GM12878 (cell line): ENCODE data around the gene EPB41. TPM values are rescaled to one million over a fixed set of nuclear protein-coding genes. Genes with fewer than 3 reads are reported as not detected.

Source experiments
- ATAC-seq: fragments of 200-7000 bp; cut with Tn5 transposase; 3 replicates; pipeline ENCODE4 v1.9.1; 2020; ENCODE audit warnings: mild to moderate bottlenecking, moderate library complexity
- BruUV-seq: library from RNA; stranded (reverse); fragments of 400-500 nt; replicated peaks from 2 replicates; lab custom pipeline; 2021; lab: Mats Ljungman, UMichigan
- CTCF ChIA-PET: fragments of 300-600 bp; sonication (Branson Sonifier 250); formaldehyde crosslinking; extraction: SDS; loops from one replicate; lab custom pipeline; 2021; ENCODE audit warnings: inconsistent platforms; lab: Yijun Ruan, JAX
- POLR2A ChIA-PET: fragments of 350-600 bp; formaldehyde crosslinking; extraction: SDS; loops from one replicate; lab custom pipeline; 2021; ENCODE audit warnings: inconsistent platforms; lab: Charles Lee
- RAD21 ChIA-PET: fragments of 300-600 bp; sonication (Branson Sonifier 250); formaldehyde crosslinking; loops from one replicate; lab custom pipeline; 2023; ENCODE audit warnings: antibody characterized with exemption; ENCODE audit not compliant: unreplicated experiment; lab: Charles Lee
- SMC1A ChIA-PET: fragments of 300-600 bp; sonication (Branson Sonifier 250); formaldehyde crosslinking; loops from one replicate; lab custom pipeline; 2023; ENCODE audit not compliant: unreplicated experiment, uncharacterized antibody; lab: Charles Lee
- DNase-seq: peaks from one replicate; pipeline ENCODE4 v3.0.0-alpha.2; 2011; ENCODE audit warnings: low read depth, low spot score
- FAIRE-seq: peaks from 3 replicates; lab custom pipeline; 2011; peaks lifted over from hg19 to GRCh38; lab: Jason Lieb, UNC
- H2AFZ ChIP-seq: 2 replicates; pipeline ENCODE4 v1.6.0; 2011; ENCODE audit warnings: low read depth, low read length, control low read depth; ENCODE audit not compliant: control insufficient read depth
- H3K27ac ChIP-seq: 2 replicates; pipeline ENCODE4 v1.5.1; 2011; ENCODE audit warnings: control low read depth; ENCODE audit not compliant: control insufficient read depth, insufficient read depth
- H3K27me3 ChIP-seq, 2 experiments: replicated peaks in 1 of 2; 2 replicates each; pipeline versions ENCODE4 v1.6.0 to v1.6.1; 2011; ENCODE audit warnings: low read length in 1 of 2; ENCODE audit not compliant: control insufficient read depth in 2 of 2, insufficient read depth in 2 of 2
- H3K36me3 ChIP-seq, 2 experiments: 2 replicates each; pipeline ENCODE4 v1.5.1; 2011; ENCODE audit warnings: low read length in 1 of 2; ENCODE audit not compliant: control insufficient read depth in 2 of 2, insufficient read depth in 2 of 2
- H3K4me1 ChIP-seq: 2 replicates; pipeline ENCODE4 v1.6.1; 2011; ENCODE audit warnings: mild to moderate bottlenecking, low read length, moderate library complexity, mixed read lengths; ENCODE audit not compliant: control insufficient read depth, insufficient read depth
- H3K4me2 ChIP-seq: 2 replicates; pipeline ENCODE4 v1.6.0; 2011; ENCODE audit warnings: control low read depth; ENCODE audit not compliant: control insufficient read depth, insufficient read depth
- H3K4me3 ChIP-seq: fragments of 200-600 bp; sonication (generic); 2 replicates; pipeline ENCODE4 v1.5.1; 2016
- H3K79me2 ChIP-seq: 2 replicates; pipeline ENCODE4 v1.6.0; 2011; ENCODE audit warnings: low read length; ENCODE audit not compliant: control insufficient read depth, insufficient read depth
- H3K9ac ChIP-seq: 2 replicates; pipeline ENCODE4 v1.8.0; 2011; ENCODE audit warnings: low read length, control low read depth, mixed read lengths; ENCODE audit not compliant: control insufficient read depth, insufficient read depth
- H3K9me3 ChIP-seq: replicated peaks from 3 replicates; pipeline ENCODE4 v1.5.1; 2011; ENCODE audit warnings: mild to moderate bottlenecking, low read length; ENCODE audit not compliant: control insufficient read depth, insufficient read depth
- H4K20me1 ChIP-seq: 2 replicates; pipeline ENCODE4 v1.6.0; 2011; ENCODE audit not compliant: control insufficient read depth, insufficient read depth
- CEBPB ChIP-seq, 2 experiments: fragments of 150-350 bp in 1 of 2; IDR thresholded peaks; 2 replicates each; pipeline ENCODE4 v1.6.1; 2012 to 2014; ENCODE audit warnings: low read depth in 2 of 2, low read length in 2 of 2, borderline replicate concordance in 1 of 2, inconsistent platforms in 1 of 2
- CHD2 ChIP-seq: IDR thresholded peaks from 2 replicates; pipeline ENCODE4 v1.6.1; 2011; ENCODE audit warnings: low read depth, low read length, improper control_type of control experiment, borderline replicate concordance
- CREM ChIP-seq: IDR thresholded peaks from 2 replicates; pipeline ENCODE4 v1.6.1; 2014; ENCODE audit warnings: antibody characterized with exemption, low read depth
- HDAC2 ChIP-seq: fragments of 200-600 bp; sonication (generic); IDR thresholded peaks from 2 replicates; pipeline ENCODE4 v1.6.1; 2017
- NR2C2 ChIP-seq: IDR thresholded peaks from 2 replicates; pipeline ENCODE4 v1.6.1; 2011; ENCODE audit warnings: borderline replicate concordance, low read depth; ENCODE audit not compliant: control insufficient read depth, insufficient read length
- POLR2AphosphoS2 ChIP-seq: IDR thresholded peaks from 2 replicates; pipeline ENCODE4 v1.6.1; 2011; ENCODE audit warnings: low read depth, mild to moderate bottlenecking, low read length, improper control_type of control experiment, moderate library complexity
- RAD51 ChIP-seq: fragments of 450-650 bp; IDR thresholded peaks from 2 replicates; pipeline ENCODE4 v1.6.1; 2016; ENCODE audit warnings: moderate library complexity, mild to moderate bottlenecking, inconsistent platforms
- STAT3 ChIP-seq: IDR thresholded peaks from 2 replicates; pipeline ENCODE4 v1.6.1; 2011; ENCODE audit warnings: low read depth, low read length, improper control_type of control experiment
- WRNIP1 ChIP-seq: IDR thresholded peaks from 2 replicates; pipeline ENCODE4 v1.6.1; 2011; ENCODE audit warnings: low read depth, low read length, improper control_type of control experiment, borderline replicate concordance
- WGBS: methylation state at CpG from one replicate; pipeline ENCODE4 v1.1.6; 2016; ENCODE audit warnings: low lambda C conversion rate; ENCODE audit not compliant: insufficient replicate concordance, insufficient coverage; ENCODE audit errors: missing lambda C conversion rate; 5-methylcytosine and 5-hydroxymethylcytosine counted together
- in situ Hi-C: fragments of 300-500 bp; cut with MboI; formaldehyde crosslinking; loops from 9 replicates; pipeline ENCODE4 v1.14.3; 2018; ENCODE audit warnings: mixed read lengths
- intact Hi-C: fragments of 100-400 bp; cut with micrococcal nuclease; formaldehyde crosslinking; loops from one replicate; pipeline ENCODE4 v1.14.2; 2022; ENCODE audit not compliant: unreplicated experiment
- polyA plus RNA-seq, 11 experiments: library from polyadenylated mRNA; depleted of rRNA in 4 of 11; unstranded in 6 of 11; stranded (reverse) in 5 of 11; fragments of >200 nt; fragmentation: Nextera tagmentation in 4 of 11; fragmentation: Illumina TruSeq in 1 of 11; extraction: Ambion mirVana in 4 of 11; extraction: Trizol in 1 of 11; gene quantifications; 1 replicate in 1 of 11; 2 replicates in 10 of 11; pipeline versions ENCODE4 v1.2.1 to v1.2.3, GENCODE V29; 2011 to 2016; ENCODE audit warnings: inconsistent platforms in 2 of 11, missing spikeins in 2 of 11, low read depth in 1 of 11
- total RNA-seq, 4 experiments: library from RNA; depleted of rRNA in 3 of 4; stranded (reverse); fragments of >200 nt in 3 of 4; fragmentation: Illumina TruSeq in 1 of 4; extraction: Trizol in 1 of 4; gene quantifications; 2 replicates each; pipeline versions ENCODE4 v1.2.1 to v1.2.3, GENCODE V29; 2013 to 2021
- TF ChIP-seq, protein P1 (sequence below): fragments of 450-650 bp; IDR thresholded peaks from 2 replicates; pipeline ENCODE4 v1.6.1; 2017; ENCODE audit warnings: mild to moderate bottlenecking, moderate library complexity
- TF ChIP-seq, protein P2 (sequence below): fragments of 450-650 bp; IDR thresholded peaks from 2 replicates; pipeline ENCODE4 v1.6.1; 2017; ENCODE audit warnings: mild to moderate bottlenecking, low read depth, inconsistent platforms; ENCODE audit not compliant: poor library complexity, severe bottlenecking

The EPB41 gene
- total and polyA plus RNA-seq, 10 of the 15 experiments (the other 5 are each of a cell fraction or from before 2014, with no cell fraction given): 1.1 to 77.6 (median 58.8) TPM

DNA sequence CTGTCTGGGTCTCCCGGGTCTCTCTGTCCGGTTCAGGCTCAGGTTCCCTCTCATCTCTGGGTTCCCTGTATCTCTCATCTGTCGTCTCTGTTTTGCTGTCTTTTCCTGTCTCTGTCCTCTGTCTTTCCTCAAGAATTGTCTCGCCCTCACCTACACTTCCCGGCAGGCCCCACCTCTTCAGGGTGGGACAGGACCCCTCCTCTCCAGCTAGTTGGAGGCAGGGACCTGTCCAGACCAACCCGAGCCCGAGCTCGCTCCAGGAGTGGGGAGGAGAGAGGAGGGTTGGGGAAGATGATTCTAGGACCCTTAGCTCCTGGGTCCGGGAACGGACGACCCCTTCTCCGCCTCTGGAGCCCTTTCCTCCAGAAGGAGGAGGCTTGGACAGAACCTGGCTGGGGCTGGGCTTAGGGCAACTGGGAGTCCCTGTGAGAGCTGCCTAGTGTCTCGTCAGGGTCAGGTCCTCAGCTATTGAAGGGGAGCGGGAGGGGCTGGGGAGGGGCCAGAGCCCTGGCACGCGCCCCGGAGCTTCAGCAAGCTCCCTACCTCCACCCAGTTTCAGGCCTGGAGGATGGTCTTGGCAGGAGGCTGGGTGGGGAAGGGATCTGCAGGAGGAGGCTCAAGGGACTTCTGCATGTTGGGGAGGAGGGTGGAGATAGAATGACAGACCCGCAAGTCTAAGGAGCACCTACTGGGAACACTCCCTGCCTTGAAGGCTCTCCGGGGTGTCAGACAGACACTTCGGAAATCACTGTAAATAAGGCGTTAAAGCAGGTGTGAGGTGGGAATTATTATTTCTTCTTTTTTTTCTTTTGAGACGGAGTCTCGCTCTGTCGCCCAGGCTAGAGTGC is 26.3 kb upstream of the EPB41 start:
- Histone ChIP-seq H3K36me3 (no peaks in the 10 kb centered on the region), H3K27me3 (no peaks in the 10 kb centered on the region), H3K4me2 (peak overlapping the region; percentile 85), H2AFZ (peak overlapping the region; percentile 91), H3K9me3 (no peaks in the 10 kb centered on the region), H3K79me2 (peaks cover 13% of the 10 kb centered on the region), H3K27ac (peak overlapping the region; percentile 68), H3K4me1 (peaks cover 34% of the 10 kb centered on the region), H3K4me3 (peak overlapping the region; percentile 89), H4K20me1 (no peaks in the 10 kb centered on the region), H3K9ac (peak overlapping the region; percentile 92)
- 68% methylated on average over 24 of the region's 24 CpGs for WGBS
- FAIRE-seq (no peak), DNase-seq (no peak), ATAC-seq (no peak)
- SMC1A ChIA-PET: interaction anchor here (1.4 to 2.5 kb wide), 3 partner anchors 11 to 145 kb away, joined by 3 to 9 read pairs (median 3); no protein-coding TSS in a partner anchor
- in situ Hi-C loops: no loop called here
- RAD21 ChIA-PET: interaction anchor here (0.9 to 11.7 kb wide), 6 partner anchors 11 to 314 kb away, joined by 3 to 284 read pairs (median 6); partner anchors contain the start of genes EPB41 and SRSF4
- TF ChIP-seq NR2C2 (no peak), HDAC2 (no peak), CREM (no peak), RAD51 (no peak), STAT3 (no peak), WRNIP1 (no peak), CEBPB (IDR thresholded peaks at IDR 0.05; ENCODE audit: borderline replicate concordance in 1 of 2, low read depth in 2 of 2, low read length in 2 of 2) (no peak), CHD2 (no peak), POLR2AphosphoS2 (no peak)
- TF ChIP-seq, protein P1, sequence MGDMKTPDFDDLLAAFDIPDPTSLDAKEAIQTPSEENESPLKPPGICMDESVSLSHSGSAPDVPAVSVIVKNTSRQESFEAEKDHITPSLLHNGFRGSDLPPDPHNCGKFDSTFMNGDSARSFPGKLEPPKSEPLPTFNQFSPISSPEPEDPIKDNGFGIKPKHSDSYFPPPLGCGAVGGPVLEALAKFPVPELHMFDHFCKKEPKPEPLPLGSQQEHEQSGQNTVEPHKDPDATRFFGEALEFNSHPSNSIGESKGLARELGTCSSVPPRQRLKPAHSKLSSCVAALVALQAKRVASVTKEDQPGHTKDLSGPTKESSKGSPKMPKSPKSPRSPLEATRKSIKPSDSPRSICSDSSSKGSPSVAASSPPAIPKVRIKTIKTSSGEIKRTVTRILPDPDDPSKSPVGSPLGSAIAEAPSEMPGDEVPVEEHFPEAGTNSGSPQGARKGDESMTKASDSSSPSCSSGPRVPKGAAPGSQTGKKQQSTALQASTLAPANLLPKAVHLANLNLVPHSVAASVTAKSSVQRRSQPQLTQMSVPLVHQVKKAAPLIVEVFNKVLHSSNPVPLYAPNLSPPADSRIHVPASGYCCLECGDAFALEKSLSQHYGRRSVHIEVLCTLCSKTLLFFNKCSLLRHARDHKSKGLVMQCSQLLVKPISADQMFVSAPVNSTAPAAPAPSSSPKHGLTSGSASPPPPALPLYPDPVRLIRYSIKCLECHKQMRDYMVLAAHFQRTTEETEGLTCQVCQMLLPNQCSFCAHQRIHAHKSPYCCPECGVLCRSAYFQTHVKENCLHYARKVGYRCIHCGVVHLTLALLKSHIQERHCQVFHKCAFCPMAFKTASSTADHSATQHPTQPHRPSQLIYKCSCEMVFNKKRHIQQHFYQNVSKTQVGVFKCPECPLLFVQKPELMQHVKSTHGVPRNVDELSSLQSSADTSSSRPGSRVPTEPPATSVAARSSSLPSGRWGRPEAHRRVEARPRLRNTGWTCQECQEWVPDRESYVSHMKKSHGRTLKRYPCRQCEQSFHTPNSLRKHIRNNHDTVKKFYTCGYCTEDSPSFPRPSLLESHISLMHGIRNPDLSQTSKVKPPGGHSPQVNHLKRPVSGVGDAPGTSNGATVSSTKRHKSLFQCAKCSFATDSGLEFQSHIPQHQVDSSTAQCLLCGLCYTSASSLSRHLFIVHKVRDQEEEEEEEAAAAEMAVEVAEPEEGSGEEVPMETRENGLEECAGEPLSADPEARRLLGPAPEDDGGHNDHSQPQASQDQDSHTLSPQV: no peak
- TF ChIP-seq, protein P2, sequence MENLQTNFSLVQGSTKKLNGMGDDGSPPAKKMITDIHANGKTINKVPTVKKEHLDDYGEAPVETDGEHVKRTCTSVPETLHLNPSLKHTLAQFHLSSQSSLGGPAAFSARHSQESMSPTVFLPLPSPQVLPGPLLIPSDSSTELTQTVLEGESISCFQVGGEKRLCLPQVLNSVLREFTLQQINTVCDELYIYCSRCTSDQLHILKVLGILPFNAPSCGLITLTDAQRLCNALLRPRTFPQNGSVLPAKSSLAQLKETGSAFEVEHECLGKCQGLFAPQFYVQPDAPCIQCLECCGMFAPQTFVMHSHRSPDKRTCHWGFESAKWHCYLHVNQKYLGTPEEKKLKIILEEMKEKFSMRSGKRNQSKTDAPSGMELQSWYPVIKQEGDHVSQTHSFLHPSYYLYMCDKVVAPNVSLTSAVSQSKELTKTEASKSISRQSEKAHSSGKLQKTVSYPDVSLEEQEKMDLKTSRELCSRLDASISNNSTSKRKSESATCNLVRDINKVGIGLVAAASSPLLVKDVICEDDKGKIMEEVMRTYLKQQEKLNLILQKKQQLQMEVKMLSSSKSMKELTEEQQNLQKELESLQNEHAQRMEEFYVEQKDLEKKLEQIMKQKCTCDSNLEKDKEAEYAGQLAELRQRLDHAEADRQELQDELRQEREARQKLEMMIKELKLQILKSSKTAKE: no peak
- POLR2A ChIA-PET: interaction anchor here (0.5 to 1.8 kb wide), 5 partner anchors 26 to 228 kb away, joined by 3 to 8 read pairs (median 3); partner anchors contain the start of gene EPB41
- intact Hi-C loops: no loop called here
- BruUV-seq: TSS peak; percentile 35
- CTCF ChIA-PET: interaction anchor here (0.7 to 2.0 kb wide), 8 partner anchors 11 to 315 kb away, joined by 3 to 11 read pairs (median 3); partner anchors contain the start of gene YTHDF2
